Brain (organoid and tissue), 1 donor: Measurements from ENCODE around the gene OR10A2. TPM values are rescaled to one million over a fixed set of nuclear protein-coding genes. Genes with fewer than 3 reads are reported as not detected.

ENCODE experiments used
- polyA plus RNA-seq: library from polyadenylated mRNA; stranded (reverse); fragments of 350-450 nt; fragmentation: Illumina TruSeq; extraction: RNeasy Lipid Tissue Mini Kit (QIAGEN cat#74804); gene quantifications from one replicate; pipeline ENCODE4 v1.2.3, GENCODE V29; 2015; ENCODE audit warnings: low read depth, low replicate concordance; ENCODE audit not compliant: insufficient read depth

Gene OR10A2
- polyA plus RNA-seq, 1 donor from 2014 or later: not detected

Other genes starting within 250 kb of the OR10A2 start
- 123 TPM for gene TPP1, start 243.6 kb upstream of the OR10A2 start, polyA plus RNA-seq
- gene DCHS1, start 207.2 kb upstream of the OR10A2 start, polyA plus RNA-seq: 23.4 TPM
- gene MRPL17, start 179.7 kb upstream of the OR10A2 start, polyA plus RNA-seq: 37.5 TPM
- gene OR2AG2, start 91.1 kb upstream of the OR10A2 start, polyA plus RNA-seq: not detected
- gene OR2AG1, start 80.0 kb upstream of the OR10A2 start, polyA plus RNA-seq: not detected
- gene OR6A2, start 63.4 kb upstream of the OR10A2 start, polyA plus RNA-seq: not detected
- gene OR10A5, start 17.4 kb upstream of the OR10A2 start, polyA plus RNA-seq: not detected
- not detected for gene OR10A4, start 13.6 kb downstream of the OR10A2 start, polyA plus RNA-seq
- gene OR2D2, start 29.4 kb downstream of the OR10A2 start, polyA plus RNA-seq: not detected
- gene OR2D3, start 57.9 kb downstream of the OR10A2 start, polyA plus RNA-seq: not detected
- gene ZNF215, start 63.4 kb downstream of the OR10A2 start, polyA plus RNA-seq: not detected
- 1.2 TPM for gene ZNF214, start 157.3 kb downstream of the OR10A2 start, polyA plus RNA-seq
- not detected for gene NLRP14, start 157.4 kb downstream of the OR10A2 start, polyA plus RNA-seq
- gene RBMXL2, start 225.9 kb downstream of the OR10A2 start, polyA plus RNA-seq: not detected